Omental fat pad (tissue), 4 donors: ENCODE results near the gene ANHX. TPM values are rescaled to one million over a fixed set of nuclear protein-coding genes. Genes with fewer than 3 reads are reported as not detected.

Source experiments
- ATAC-seq: fragments of 150-250 bp; one replicate; pipeline ENCODE4 v1.9.1; 2016; ENCODE audit warnings: mild to moderate bottlenecking, moderate library complexity; ENCODE audit not compliant: low FRiP score
- DNase-seq: peaks from one replicate; pipeline ENCODE4 v3.0.0-alpha.2; 2019; ENCODE audit warnings: low spot score
- CTCF ChIP-seq, 3 donors: fragments of 450-650 bp; IDR thresholded peaks; one replicate each; pipeline ENCODE4 v1.5.1; 2016 to 2017; ENCODE audit warnings: antibody characterized with exemption in 3 of 3, mild to moderate bottlenecking in 3 of 3, moderate library complexity in 2 of 3
- total RNA-seq, 4 donors: library from RNA; depleted of rRNA; stranded (reverse); fragments of >200 nt; gene quantifications; one replicate each; pipeline ENCODE4 v1.1.0, GENCODE V29; 2016

The ANHX gene
- total RNA-seq, 4 donors from 2014 or later = not detected

- ATAC-seq (no peak), DNase-seq (no peak)
- TF ChIP-seq CTCF (IDR thresholded peaks at IDR 0.05) = no peak
Observed at GRCh38 chr12:133222211-133222610, 13.5 kb downstream of the ANHX start.

- no peak for DNase-seq
- no peak for TF ChIP-seq CTCF (IDR thresholded peaks at IDR 0.05)
- no peak for ATAC-seq
Observed at GRCh38 chr12:133221241-133221640, 14.4 kb downstream of the ANHX start.

- ATAC-seq (no peak), DNase-seq (no peak)
- TF ChIP-seq CTCF (IDR thresholded peaks at IDR 0.05) = no peak
Observed at GRCh38 chr12:133220521-133220920, 15.2 kb downstream of the ANHX start.

GRCh38 chr12:133217219-133217618 is 18.5 kb downstream of the ANHX start:
- TF ChIP-seq CTCF (IDR thresholded peaks at IDR 0.05) = no peak
- ATAC-seq = no peak
- DNase-seq = no peak

- ATAC-seq (no peak), DNase-seq (no peak)
- TF ChIP-seq CTCF (IDR thresholded peaks at IDR 0.05) = no peak
Observed at GRCh38 chr12:133215724-133216123, 20.0 kb downstream of the ANHX start.

GRCh38 chr12:133206390-133206789 is 29.3 kb downstream of the ANHX start:
- DNase-seq = no peak
- ATAC-seq = no peak
- TF ChIP-seq CTCF (IDR thresholded peaks at IDR 0.05) = no peak

GRCh38 chr12:133204264-133204603 is 31.4 kb downstream of the ANHX start:
- TF ChIP-seq CTCF (IDR thresholded peaks at IDR 0.05) = no peak
- DNase-seq (no peak), ATAC-seq (no peak)
